HepG2 (cell line): ENCODE results near the gene SPIN1. TPM values are rescaled to one million over a fixed set of nuclear protein-coding genes. Genes with fewer than 3 reads are reported as not detected.

Experiments
- ATAC-seq: fragments of 200-7000 bp; cut with Tn5 transposase; 3 replicates; pipeline ENCODE4 v1.9.1; 2020; ENCODE audit warnings: mild to moderate bottlenecking, moderate library complexity
- BruUV-seq: library from RNA; stranded (reverse); fragments of 400-500 nt; replicated peaks from 2 replicates; lab custom pipeline; 2021; lab: Mats Ljungman, UMichigan
- CTCF ChIA-PET: fragments of 300-600 bp; formaldehyde crosslinking; extraction: SDS; loops from one replicate; lab custom pipeline; 2021; ENCODE audit warnings: low total read pairs, inconsistent platforms, low intra/inter-chr PET ratio; lab: Yijun Ruan, JAX
- POLR2A ChIA-PET: fragments of 350-600 bp; sonication (Branson Sonifier 250); formaldehyde crosslinking; loops from one replicate; lab custom pipeline; 2020; ENCODE audit warnings: antibody characterized with exemption, inconsistent platforms; lab: Yijun Ruan, JAX
- DNase-seq: peaks from one replicate; pipeline ENCODE4 v3.0.0-alpha.2; 2015; ENCODE audit warnings: low spot score
- FAIRE-seq: peaks from 3 replicates; lab custom pipeline; 2011; peaks lifted over from hg19 to GRCh38; lab: Jason Lieb, UNC
- H2AFZ ChIP-seq: one replicate; pipeline ENCODE4 v1.6.1; 2011; ENCODE audit warnings: low read length, inconsistent platforms
- H3K27ac ChIP-seq: fragments of 300-600 bp; 3 replicates; pipeline ENCODE4 v1.8.0; 2011; ENCODE audit warnings: mixed run types, mild to moderate bottlenecking, mixed read lengths, low read length, inconsistent platforms; ENCODE audit not compliant: insufficient read depth; ENCODE audit errors: extremely low read length
- H3K27me3 ChIP-seq, 2 experiments: fragments of 200-600 bp in 1 of 2; 2 replicates in 1 of 2; 3 replicates in 1 of 2; pipeline versions ENCODE4 v1.6.0 to v1.8.0; 2011; ENCODE audit warnings: low read length in 2 of 2, mild to moderate bottlenecking in 2 of 2, moderate library complexity in 2 of 2, inconsistent platforms in 1 of 2; ENCODE audit not compliant: insufficient read depth in 2 of 2, control insufficient read depth in 1 of 2
- H3K36me3 ChIP-seq, 2 experiments: fragments of 200-600 bp in 1 of 2; replicated peaks in 1 of 2; 2 replicates in 1 of 2; 3 replicates in 1 of 2; pipeline versions ENCODE4 v1.5.1 to v1.8.0; 2011; ENCODE audit warnings: low read length in 2 of 2, inconsistent platforms in 1 of 2; ENCODE audit not compliant: insufficient read depth in 2 of 2, control insufficient read depth in 1 of 2
- H3K4me1 ChIP-seq: 2 replicates; pipeline ENCODE4 v1.5.1; 2012; ENCODE audit warnings: low read length, inconsistent platforms; ENCODE audit not compliant: insufficient read depth
- H3K4me2 ChIP-seq: 2 replicates; pipeline ENCODE4 v1.6.0; 2011; ENCODE audit warnings: low read depth, low read length, inconsistent platforms
- H3K4me3 ChIP-seq, 3 experiments: fragments of 200-600 bp in 1 of 3; sonication (generic), shearing (Covaris generic) in 1 of 3; replicated peaks in 1 of 3; 2 replicates each; pipeline ENCODE4 v1.5.1; 2011 to 2016; ENCODE audit warnings: low read length in 3 of 3, inconsistent platforms in 2 of 3, low read depth in 2 of 3, mild to moderate bottlenecking in 2 of 3, control low read depth in 1 of 3, mixed read lengths in 1 of 3; ENCODE audit not compliant: insufficient read depth in 1 of 3
- H3K79me2 ChIP-seq: one replicate; pipeline ENCODE4 v1.6.1; 2011; ENCODE audit warnings: low read length, inconsistent platforms; ENCODE audit not compliant: insufficient read depth
- H3K9ac ChIP-seq: 2 replicates; pipeline ENCODE4 v1.6.0; 2011; ENCODE audit warnings: mild to moderate bottlenecking, low read depth, low read length, inconsistent platforms; ENCODE audit not compliant: insufficient read depth
- H3K9me3 ChIP-seq: 2 replicates; pipeline ENCODE4 v1.5.1; 2012; ENCODE audit warnings: mild to moderate bottlenecking, low read length
- H4K20me1 ChIP-seq: 2 replicates; pipeline ENCODE4 v1.6.0; 2011; ENCODE audit warnings: inconsistent platforms, mild to moderate bottlenecking, low read length, moderate library complexity; ENCODE audit not compliant: insufficient read depth
- AHDC1 ChIP-seq: sonication (generic); formaldehyde crosslinking; IDR thresholded peaks from 2 replicates; pipeline ENCODE4 v1.5.1; 2020; ENCODE audit warnings: mild to moderate bottlenecking, missing genetic modification reagents, borderline replicate concordance
- ATF2 ChIP-seq: sonication (generic); formaldehyde crosslinking; IDR thresholded peaks from 2 replicates; pipeline ENCODE4 v1.4.0; 2020; ENCODE audit warnings: missing genetic modification reagents
- DMAP1 ChIP-seq: IDR thresholded peaks from 2 replicates; pipeline ENCODE4 v1.6.1; 2016
- EP300 ChIP-seq, 3 experiments: sonication (generic) in 1 of 3; formaldehyde crosslinking in 1 of 3; IDR thresholded peaks; 2 replicates each; pipeline versions ENCODE4 v1.5.1 to v1.6.1; 2011 to 2020; ENCODE audit warnings: low read depth in 2 of 3, low read length in 2 of 3, borderline replicate concordance in 1 of 3, improper control_type of control experiment in 1 of 3, mild to moderate bottlenecking in 1 of 3, missing genetic modification reagents in 1 of 3, moderate library complexity in 1 of 3
- GMEB1 ChIP-seq: sonication (generic); formaldehyde crosslinking; IDR thresholded peaks from 2 replicates; pipeline ENCODE4 v1.5.1; 2020; ENCODE audit warnings: missing genetic modification reagents, mild to moderate bottlenecking, borderline replicate concordance
- HMG20A ChIP-seq: IDR thresholded peaks from 2 replicates; pipeline ENCODE4 v1.6.1; 2016; ENCODE audit warnings: borderline replicate concordance
- MIER2 ChIP-seq: IDR thresholded peaks from 2 replicates; pipeline ENCODE4 v1.6.1; 2016; ENCODE audit warnings: missing biosample characterization, missing genetic modification reagents
- TP53 ChIP-seq: sonication (generic); formaldehyde crosslinking; conservative IDR thresholded peaks from 2 replicates; pipeline ENCODE4 v1.4.0; 2020; ENCODE audit warnings: missing genetic modification reagents
- YEATS2 ChIP-seq: sonication (generic); formaldehyde crosslinking; IDR thresholded peaks from 2 replicates; pipeline ENCODE4 v1.4.0; 2020; ENCODE audit warnings: missing genetic modification reagents, borderline replicate concordance
- YEATS4 ChIP-seq: sonication (generic); formaldehyde crosslinking; IDR thresholded peaks from 2 replicates; pipeline ENCODE4 v1.4.0; 2020; ENCODE audit warnings: missing genetic modification reagents, borderline replicate concordance
- ZFP37 ChIP-seq: sonication (generic); formaldehyde crosslinking; IDR thresholded peaks from 2 replicates; pipeline ENCODE4 v1.4.0; 2020; ENCODE audit warnings: missing genetic modification reagents, borderline replicate concordance
- ZNF710 ChIP-seq: sonication (generic); formaldehyde crosslinking; IDR thresholded peaks from 2 replicates; pipeline ENCODE4 v1.5.0; 2020; ENCODE audit warnings: mild to moderate bottlenecking, missing genetic modification reagents, borderline replicate concordance
- ZSCAN31 ChIP-seq: sonication (generic); formaldehyde crosslinking; IDR thresholded peaks from 2 replicates; pipeline ENCODE4 v1.5.0; 2020; ENCODE audit warnings: low read depth, mild to moderate bottlenecking, missing genetic modification reagents
- in situ Hi-C: cut with HindIII; loops from 2 replicates; pipeline ENCODE4 v1.10.0; 2017; ENCODE audit warnings: low pct_unique_long_range_greater_than_20kb; ENCODE audit not compliant: extremely low pct_ligation_motif_present
- intact Hi-C: fragments of 100-400 bp; cut with micrococcal nuclease; formaldehyde crosslinking; loops from one replicate; pipeline ENCODE4 v1.10.0; 2022; ENCODE audit not compliant: unreplicated experiment
- polyA plus RNA-seq, 8 experiments: library from polyadenylated mRNA; depleted of rRNA in 3 of 8; stranded (reverse) in 7 of 8; unstranded in 1 of 8; fragments of >200 nt; fragmentation: Illumina TruSeq in 4 of 8; extraction: Trizol in 4 of 8; gene quantifications; 2 replicates each; pipeline versions ENCODE4 v1.2.1 to v1.2.3, GENCODE V29; 2011 to 2016; ENCODE audit warnings: low read depth in 4 of 8, missing spikeins in 1 of 8, mixed read lengths in 1 of 8; ENCODE audit not compliant: insufficient read depth in 1 of 8
- total RNA-seq, 5 experiments: library from RNA; depleted of rRNA; stranded (reverse); fragments of >200 nt; fragmentation: Illumina TruSeq; extraction: Trizol; gene quantifications; 2 replicates each; pipeline ENCODE4 v1.2.3, GENCODE V29; 2016; ENCODE audit warnings: low read depth in 1 of 5

The SPIN1 gene
- total and polyA plus RNA-seq, 2 of the 13 experiments (the other 11 are each of a cell fraction or from before 2014, with no cell fraction given), result 20.0 to 24.3 TPM

GRCh38 chr9:88370346-88370745, 17.9 kb upstream of the SPIN1 start:
- no peak for ATAC-seq
- no peaks in the 10 kb centered on the region for H4K20me1 ChIP-seq
- intact Hi-C loops (no loop called here), in situ Hi-C loops (no loop called here)
- no peaks in the 10 kb centered on the region for H3K4me1 ChIP-seq
- no peaks in the 10 kb centered on the region for H3K36me3 ChIP-seq
- no peak overlapping the region for H2AFZ ChIP-seq
- H3K4me3 ChIP-seq, result no peak overlapping the region
- ChIA-PET POLR2A (no interaction called here), CTCF (no interaction called here)
- peaks cover 6% of the 10 kb centered on the region; the same call in 1 of the 2 replicates for H3K9me3 ChIP-seq
- no peaks in the 10 kb centered on the region for H3K79me2 ChIP-seq
- DNase-seq, result no peak
- no peak for TF ChIP-seq YEATS4 (CRISPR knock-in tag)
- no peak for TF ChIP-seq TP53 (CRISPR knock-in tag)
- TF ChIP-seq GMEB1 (CRISPR knock-in tag), result no peak
- TF ChIP-seq DMAP1, result no peak
- no peak for TF ChIP-seq HMG20A (CRISPR knock-in tag)
- TF ChIP-seq ZSCAN31 (CRISPR knock-in tag), result no peak
- TF ChIP-seq YEATS2 (CRISPR knock-in tag), result no peak
- no peak for TF ChIP-seq MIER2 (CRISPR knock-in tag)
- TF ChIP-seq ZFP37 (CRISPR knock-in tag), result no peak
- TF ChIP-seq AHDC1 (CRISPR knock-in tag), result no peak
- no peak for TF ChIP-seq EP300 (IDR thresholded peaks at IDR 0.05; ENCODE audit: low read depth in 2 of 2, low read length in 2 of 2)
- TF ChIP-seq EP300 (CRISPR knock-in tag; IDR thresholded peaks at IDR 0.05; ENCODE audit: borderline replicate concordance), result no peak
- TF ChIP-seq ZNF710 (CRISPR knock-in tag), result no peak
- no peak for TF ChIP-seq ATF2
- peaks cover 0 to 7% of the 10 kb centered on the region in 2 experiments; a peak in 1 of 5 replicates for H3K27me3 ChIP-seq
- FAIRE-seq, result no peak
- H3K4me2 ChIP-seq, result no peak overlapping the region
- no TSS peak for BruUV-seq
- H3K27ac ChIP-seq, result no peak overlapping the region
- no peak overlapping the region for H3K9ac ChIP-seq
